MM.1S (cell line): Measurements from ENCODE around the gene CCHCR1.

ENCODE experiments used
- EZH2 ChIP-seq: fragments of 300-600 bp; sonication (generic); optimal IDR thresholded peaks from 2 replicates; pipeline ENCODE3; 2017; ENCODE audit warnings: low read depth, mild to moderate bottlenecking, antibody characterized with exemption, low read length, mixed read lengths
- EZH2phosphoT487 ChIP-seq: fragments of 300-600 bp; sonication (generic); IDR thresholded peaks from 2 replicates; pipeline ENCODE4 v1.6.1; 2018; ENCODE audit warnings: antibody characterized with exemption, low read length
- TF ChIP-seq, protein P1 (sequence below): fragments of 300-600 bp; sonication (generic); IDR thresholded peaks from 2 replicates; pipeline ENCODE4 v1.5.1; 2016; ENCODE audit warnings: antibody characterized with exemption, low read length, mixed read lengths

DNA sequence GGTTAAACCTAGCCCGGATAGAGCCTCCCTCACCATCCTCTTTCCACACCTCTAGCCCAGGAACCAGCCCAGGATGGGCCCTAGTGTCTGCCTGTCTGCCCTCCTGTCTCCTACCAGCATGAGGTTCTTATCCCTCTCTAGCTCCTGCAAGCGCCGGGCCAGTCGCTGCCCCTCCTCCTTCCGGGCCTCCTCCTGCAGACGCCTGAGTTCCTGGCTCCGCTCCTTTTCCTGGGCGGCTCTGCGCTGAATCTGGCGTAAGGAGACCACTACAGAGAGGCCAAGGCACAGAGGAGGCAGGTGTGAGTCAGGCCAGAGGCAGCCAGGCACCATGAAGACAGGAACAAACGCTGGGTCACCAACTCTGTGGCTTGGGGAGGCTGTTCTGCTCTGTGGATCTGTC lies 14.5 kb downstream of the CCHCR1 start:
- TF ChIP-seq EZH2phosphoT487 (no peak), EZH2 (no peak)
- TF ChIP-seq, protein P1, sequence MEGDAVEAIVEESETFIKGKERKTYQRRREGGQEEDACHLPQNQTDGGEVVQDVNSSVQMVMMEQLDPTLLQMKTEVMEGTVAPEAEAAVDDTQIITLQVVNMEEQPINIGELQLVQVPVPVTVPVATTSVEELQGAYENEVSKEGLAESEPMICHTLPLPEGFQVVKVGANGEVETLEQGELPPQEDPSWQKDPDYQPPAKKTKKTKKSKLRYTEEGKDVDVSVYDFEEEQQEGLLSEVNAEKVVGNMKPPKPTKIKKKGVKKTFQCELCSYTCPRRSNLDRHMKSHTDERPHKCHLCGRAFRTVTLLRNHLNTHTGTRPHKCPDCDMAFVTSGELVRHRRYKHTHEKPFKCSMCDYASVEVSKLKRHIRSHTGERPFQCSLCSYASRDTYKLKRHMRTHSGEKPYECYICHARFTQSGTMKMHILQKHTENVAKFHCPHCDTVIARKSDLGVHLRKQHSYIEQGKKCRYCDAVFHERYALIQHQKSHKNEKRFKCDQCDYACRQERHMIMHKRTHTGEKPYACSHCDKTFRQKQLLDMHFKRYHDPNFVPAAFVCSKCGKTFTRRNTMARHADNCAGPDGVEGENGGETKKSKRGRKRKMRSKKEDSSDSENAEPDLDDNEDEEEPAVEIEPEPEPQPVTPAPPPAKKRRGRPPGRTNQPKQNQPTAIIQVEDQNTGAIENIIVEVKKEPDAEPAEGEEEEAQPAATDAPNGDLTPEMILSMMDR = no peak
